ENCODE results near the gene PRSS56. TPM values are rescaled to one million over a fixed set of nuclear protein-coding genes. Genes with fewer than 3 reads are reported as not detected.

Gene PRSS56
- total RNA-seq, 2 donors from 2014 or later, result not detected

- no peaks in the 10 kb centered on the region for H3K9me3 Mint-ChIP-seq
- no peaks in the 10 kb centered on the region for H3K27me3 Mint-ChIP-seq (ENCODE audit: insufficient read depth)
- H3K4me1 ChIP-seq (ENCODE audit: control insufficient read depth, insufficient read depth, low read length), result no peaks in the 10 kb centered on the region
- H3K27me3 ChIP-seq (ENCODE audit: control insufficient read depth, insufficient read depth, low read length, poor library complexity, severe bottlenecking), result no peaks in the 10 kb centered on the region
- peaks cover 6% of the 10 kb centered on the region for H3K4me1 Mint-ChIP-seq
- H3K27ac Mint-ChIP-seq, result no peak overlapping the region
- peaks cover 14% of the 10 kb centered on the region for H3K36me3 Mint-ChIP-seq (ENCODE audit: low read depth)
- no peak overlapping the region for H3K4me3 ChIP-seq (ENCODE audit: low read length)
- H3K4me3 Mint-ChIP-seq, result no peak overlapping the region
- WGBS, 2 experiments (ENCODE audit: insufficient coverage in 1 of 2, insufficient read length in 1 of 2), result 95 to 98% methylated on average over 15 to 20 of the region's 20 CpGs
- H3K36me3 ChIP-seq (ENCODE audit: control insufficient read depth, insufficient read depth, low read length), result peaks cover 13% of the 10 kb centered on the region
- H3K27ac ChIP-seq (ENCODE audit: low read depth, low read length), result no peak overlapping the region
- no peaks in the 10 kb centered on the region for H3K9me3 ChIP-seq (ENCODE audit: control insufficient read depth, low read length)
- no peak for TF ChIP-seq CTCF (conservative IDR thresholded peaks at IDR 0.05)
- no peak overlapping the region for H3K9ac ChIP-seq (ENCODE audit: extremely low read depth, low read length, poor library complexity, severe bottlenecking)
- DNase-seq, result peak; percentile 37
Observed at GRCh38 chr2:232542715-232543467, 22.7 kb downstream of the PRSS56 start.

GRCh38 chr2:232543491-232543890, 23.3 kb downstream of the PRSS56 start:
- TF ChIP-seq CTCF (conservative IDR thresholded peaks at IDR 0.05), result no peak
- Histone ChIP-seq H3K36me3 (ENCODE audit: control insufficient read depth, insufficient read depth, low read length) (peaks cover 19% of the 10 kb centered on the region), H3K9me3 (ENCODE audit: control insufficient read depth, low read length) (peaks cover 5% of the 10 kb centered on the region), H3K27ac (ENCODE audit: low read depth, low read length) (no peak overlapping the region), H3K4me1 (ENCODE audit: control insufficient read depth, insufficient read depth, low read length) (no peaks in the 10 kb centered on the region), H3K27me3 (ENCODE audit: control insufficient read depth, insufficient read depth, low read length, poor library complexity, severe bottlenecking) (no peaks in the 10 kb centered on the region), H3K4me3 (ENCODE audit: low read length) (no peak overlapping the region), H3K9ac (ENCODE audit: extremely low read depth, low read length, poor library complexity, severe bottlenecking) (no peak overlapping the region)
- H3K27ac Mint-ChIP-seq, result no peak overlapping the region
- no peaks in the 10 kb centered on the region for H3K27me3 Mint-ChIP-seq (ENCODE audit: insufficient read depth)
- H3K9me3 Mint-ChIP-seq, result peaks cover 1% of the 10 kb centered on the region
- H3K4me1 Mint-ChIP-seq, result peaks cover 1% of the 10 kb centered on the region
- H3K36me3 Mint-ChIP-seq (ENCODE audit: low read depth), result peaks cover 20% of the 10 kb centered on the region
- WGBS, 2 experiments (ENCODE audit: insufficient coverage in 1 of 2, insufficient read length in 1 of 2), result 89 to 99% methylated on average over 10 to 14 of the region's 14 CpGs
- H3K4me3 Mint-ChIP-seq, result no peak overlapping the region
- DNase-seq, result no peak

GRCh38 chr2:232543928-232544631, 23.9 kb downstream of the PRSS56 start:
- WGBS, 2 experiments (ENCODE audit: insufficient coverage in 1 of 2, insufficient read length in 1 of 2), result 93 to 94% methylated on average over 6 to 19 of the region's 19 CpGs
- no peak for DNase-seq
- H3K36me3 Mint-ChIP-seq (ENCODE audit: low read depth), result peaks cover 26% of the 10 kb centered on the region

More at GRCh38 chr2:232543928-232544631, 23.9 kb downstream of the PRSS56 start:
- Histone ChIP-seq H3K27ac (ENCODE audit: low read depth, low read length) (no peak overlapping the region), H3K4me3 (ENCODE audit: low read length) (no peak overlapping the region), H3K9me3 (ENCODE audit: control insufficient read depth, low read length) (peaks cover 11% of the 10 kb centered on the region), H3K9ac (ENCODE audit: extremely low read depth, low read length, poor library complexity, severe bottlenecking) (no peak overlapping the region), H3K4me1 (ENCODE audit: control insufficient read depth, insufficient read depth, low read length) (no peaks in the 10 kb centered on the region), H3K27me3 (ENCODE audit: control insufficient read depth, insufficient read depth, low read length, poor library complexity, severe bottlenecking) (no peaks in the 10 kb centered on the region), H3K36me3 (ENCODE audit: control insufficient read depth, insufficient read depth, low read length) (peaks cover 21% of the 10 kb centered on the region)
- TF ChIP-seq CTCF (conservative IDR thresholded peaks at IDR 0.05), result no peak
- Mint-ChIP-seq H3K9me3 (peaks cover 7% of the 10 kb centered on the region), H3K4me3 (no peak overlapping the region), H3K27me3 (ENCODE audit: insufficient read depth) (no peaks in the 10 kb centered on the region), H3K27ac (no peak overlapping the region), H3K4me1 (no peaks in the 10 kb centered on the region)
